ENCODE measurements around the gene SEPTIN3. TPM values are rescaled to one million over a fixed set of nuclear protein-coding genes. Genes with fewer than 3 reads are reported as not detected.

SEPTIN3 gene
- total RNA-seq, 2 experiments from 2014 or later = 1.8 to 2.2 TPM

- Mint-ChIP-seq H3K36me3 (ENCODE audit: low read depth) (no peaks in the 10 kb centered on the region), H3K4me1 (peaks cover 5% of the 10 kb centered on the region), H3K27me3 (no peaks in the 10 kb centered on the region), H3K4me3 (no peak overlapping the region), H3K9me3 (ENCODE audit: low read depth) (no peaks in the 10 kb centered on the region), H3K27ac (no peak overlapping the region)
- POLR2A ChIA-PET = no interaction called here
- no peak for DNase-seq
- ATAC-seq = no peak
- intact Hi-C loops (cut with DNase I, micrococcal nuclease) = no loop called here
- CTCF ChIA-PET = interaction anchor here (0.7 to 1.6 kb wide), 4 partner anchors 11 to 473 kb away, joined by 3 to 4 read pairs (median 4); no protein-coding TSS in a partner anchor
Observed at GRCh38 chr22:41963453-41964111, 5.7 kb upstream of the SEPTIN3 start.

DNA sequence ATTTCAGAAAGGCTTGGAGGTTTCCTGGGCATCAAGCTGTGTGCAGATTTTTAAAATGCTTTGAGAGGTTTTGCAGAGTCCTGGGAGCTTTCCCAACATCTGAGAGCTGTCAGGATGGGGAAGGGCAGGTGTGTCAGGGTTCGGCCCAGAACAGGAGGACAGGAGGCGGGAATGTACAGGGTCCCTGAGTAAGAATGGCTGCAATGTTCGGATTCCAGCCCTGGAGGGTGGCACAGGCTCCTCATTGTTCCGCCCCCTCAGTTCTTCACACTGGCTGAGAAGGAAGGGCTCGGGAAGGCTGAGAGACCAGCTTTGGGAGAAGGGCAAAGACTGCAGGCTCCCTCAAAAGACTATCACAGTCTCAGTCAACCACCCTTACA is 5.1 kb upstream of the SEPTIN3 start:
- ChIA-PET POLR2A (no interaction called here), CTCF (interaction anchor here (0.7 to 1.6 kb wide), 4 partner anchors 11 to 267 kb away, joined by 3 to 4 read pairs (median 3); no protein-coding TSS in a partner anchor)
- H3K27me3 Mint-ChIP-seq = no peaks in the 10 kb centered on the region
- H3K9me3 Mint-ChIP-seq (ENCODE audit: low read depth) = no peaks in the 10 kb centered on the region
- H3K4me3 Mint-ChIP-seq = no peak overlapping the region
- H3K4me1 Mint-ChIP-seq = peaks cover 5% of the 10 kb centered on the region
- ATAC-seq (no peak), DNase-seq (no peak)
- H3K36me3 Mint-ChIP-seq (ENCODE audit: low read depth) = no peaks in the 10 kb centered on the region
- no peak overlapping the region for H3K27ac Mint-ChIP-seq
- intact Hi-C loops (cut with DNase I, micrococcal nuclease) = no loop called here

DNA sequence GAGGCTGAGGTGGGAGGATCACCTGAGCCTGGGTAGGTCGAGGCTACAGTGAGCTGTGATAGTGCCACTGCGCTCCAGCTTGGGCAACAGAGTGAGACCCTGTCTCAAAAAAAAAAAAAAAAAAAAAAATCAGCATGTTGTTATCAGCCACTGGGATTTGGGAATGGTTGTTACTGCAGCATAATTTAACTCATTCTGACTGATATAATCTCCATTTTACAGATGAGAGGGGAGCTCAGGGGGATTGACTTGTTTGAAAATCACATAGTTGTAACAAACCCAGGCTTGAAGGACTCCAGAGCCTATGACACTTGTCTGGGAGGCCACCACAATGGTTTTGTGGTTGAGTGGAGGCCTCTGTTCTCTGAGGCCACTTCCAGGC is 3.0 kb upstream of the SEPTIN3 start:
- no peaks in the 10 kb centered on the region for H3K9me3 Mint-ChIP-seq (ENCODE audit: low read depth)
- CTCF ChIA-PET = interaction anchor here (0.6 to 1.6 kb wide), 10 partner anchors 21 to 269 kb away, joined by 3 to 4 read pairs (median 3); no protein-coding TSS in a partner anchor
- intact Hi-C loops (cut with DNase I, micrococcal nuclease) = loop anchor here (1.0 to 5.0 kb wide), 4 partner anchors 106 to 479 kb away; partner anchors contain the start of genes NAGA (in 1 of the 2) and PHETA2 (in 1 of the 2)
- H3K4me3 Mint-ChIP-seq = no peak overlapping the region
- ATAC-seq = no peak
- H3K4me1 Mint-ChIP-seq = peaks cover 5% of the 10 kb centered on the region
- DNase-seq = no peak
- H3K36me3 Mint-ChIP-seq (ENCODE audit: low read depth) = no peaks in the 10 kb centered on the region
- H3K27ac Mint-ChIP-seq = no peak overlapping the region
- no peaks in the 10 kb centered on the region for H3K27me3 Mint-ChIP-seq
- POLR2A ChIA-PET = no interaction called here

GRCh38 chr22:41966607-41967240 is 2.5 kb upstream of the SEPTIN3 start:
- no peaks in the 10 kb centered on the region for H3K9me3 Mint-ChIP-seq (ENCODE audit: low read depth)
- no peak overlapping the region for H3K4me3 Mint-ChIP-seq
- CTCF ChIA-PET = interaction anchor here (0.6 to 1.8 kb wide), 13 partner anchors 20 to 605 kb away, joined by 3 to 5 read pairs (median 3); partner anchors contain the start of gene NDUFA6
- peak overlapping the region; percentile 42 for H3K27ac Mint-ChIP-seq
- POLR2A ChIA-PET = interaction anchor here (0.9 kb wide), 2 partner anchors 124 to 269 kb away, joined by 3 read pairs; partner anchors contain the start of gene NDUFA6
- ATAC-seq (peak; percentile 86), DNase-seq (peak; percentile 66)
- intact Hi-C loops (cut with DNase I, micrococcal nuclease) = loop anchor here (1.0 to 5.0 kb wide), 4 partner anchors 106 to 478 kb away; partner anchors contain the start of genes NAGA (in 1 of the 2) and PHETA2 (in 1 of the 2)
- H3K27me3 Mint-ChIP-seq = no peaks in the 10 kb centered on the region
- no peaks in the 10 kb centered on the region for H3K36me3 Mint-ChIP-seq (ENCODE audit: low read depth)
- H3K4me1 Mint-ChIP-seq = peaks cover 5% of the 10 kb centered on the region

DNA sequence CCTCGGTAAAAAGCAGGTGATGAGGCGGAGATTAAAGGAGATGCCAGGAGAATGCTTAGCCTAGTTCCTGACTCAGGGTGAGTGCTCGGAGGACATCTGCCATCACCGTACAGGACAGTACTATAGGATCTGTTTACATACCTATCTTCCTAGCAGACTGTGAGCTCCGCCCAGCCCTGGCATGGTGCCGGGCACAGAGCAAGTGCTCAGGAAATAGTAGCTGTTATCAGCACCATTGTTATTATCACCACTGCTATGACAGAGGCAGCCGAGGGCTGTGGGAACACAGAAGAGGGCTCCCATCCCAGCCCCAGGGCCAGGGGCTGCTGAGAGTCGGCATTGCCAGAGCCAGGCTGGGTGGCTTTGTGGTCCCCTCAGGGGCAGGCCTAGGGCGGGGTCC is 642 bp upstream of the SEPTIN3 start:
- Mint-ChIP-seq H3K27ac (no peak overlapping the region), H3K4me3 (no peak overlapping the region), H3K27me3 (peaks cover 5% of the 10 kb centered on the region), H3K4me1 (peaks cover 5% of the 10 kb centered on the region), H3K36me3 (ENCODE audit: low read depth) (no peaks in the 10 kb centered on the region), H3K9me3 (ENCODE audit: low read depth) (no peaks in the 10 kb centered on the region)
- ATAC-seq (no peak), DNase-seq (no peak)
- ChIA-PET CTCF (interaction anchor here (0.7 to 1.5 kb wide), 5 partner anchors 9 to 476 kb away, joined by 3 to 4 read pairs (median 3); no protein-coding TSS in a partner anchor), POLR2A (no interaction called here)
- intact Hi-C loops (cut with DNase I, micrococcal nuclease) = loop anchor here in 1 of 2 experiments (5.0 kb wide), 1 partner anchor 104 kb away; the partner anchor contains the start of genes NAGA and PHETA2

DNA sequence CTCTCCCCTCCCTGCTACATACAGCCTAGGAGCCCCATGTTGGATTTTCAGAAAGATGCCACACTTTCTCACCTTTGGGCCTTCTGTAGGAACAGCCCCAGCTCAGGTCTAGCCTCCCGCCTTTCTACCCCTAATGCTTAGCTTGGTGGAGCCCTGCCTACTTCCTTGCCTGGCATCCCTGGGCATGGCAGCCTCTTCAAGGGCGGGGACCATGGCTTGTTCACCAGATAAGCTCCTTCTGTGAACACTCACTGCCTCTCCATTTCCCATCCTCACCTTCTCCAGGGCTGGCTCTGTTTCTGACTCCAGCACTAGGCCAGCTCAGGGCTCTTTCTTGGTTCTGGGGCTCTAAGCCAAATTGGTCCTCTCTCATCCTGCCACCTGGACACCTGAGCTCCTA is 1.4 kb downstream of the SEPTIN3 start:
- DNase-seq = no peak
- Mint-ChIP-seq H3K27ac (no peak overlapping the region), H3K36me3 (ENCODE audit: low read depth) (no peaks in the 10 kb centered on the region), H3K4me3 (no peak overlapping the region), H3K9me3 (ENCODE audit: low read depth) (no peaks in the 10 kb centered on the region), H3K4me1 (peaks cover 9% of the 10 kb centered on the region), H3K27me3 (peaks cover 16% of the 10 kb centered on the region)
- POLR2A ChIA-PET = interaction anchor here (0.6 kb wide), 1 partner anchor 30 kb away, joined by 4 read pairs; no protein-coding TSS in a partner anchor
- ATAC-seq = no peak
- intact Hi-C loops (cut with DNase I, micrococcal nuclease) = no loop called here
- CTCF ChIA-PET = interaction anchor here (0.7 to 1.4 kb wide), 4 partner anchors 11 to 583 kb away, joined by 3 to 4 read pairs (median 4); partner anchors contain the start of gene SERHL2

GRCh38 chr22:41971431-41971830 is 2.2 kb downstream of the SEPTIN3 start:
- CTCF ChIA-PET = interaction anchor here (1.0 kb wide), 1 partner anchor 67 kb away, joined by 3 read pairs; no protein-coding TSS in a partner anchor
- DNase-seq (no peak), ATAC-seq (no peak)
- peaks cover 23% of the 10 kb centered on the region for H3K27me3 Mint-ChIP-seq
- no peak overlapping the region for H3K4me3 Mint-ChIP-seq
- POLR2A ChIA-PET = interaction anchor here (0.6 kb wide), 1 partner anchor 77 kb away, joined by 5 read pairs; no protein-coding TSS in a partner anchor
- no peaks in the 10 kb centered on the region for H3K9me3 Mint-ChIP-seq (ENCODE audit: low read depth)
- intact Hi-C loops (cut with DNase I, micrococcal nuclease) = no loop called here
- H3K27ac Mint-ChIP-seq = no peak overlapping the region
- H3K4me1 Mint-ChIP-seq = peaks cover 16% of the 10 kb centered on the region
- no peaks in the 10 kb centered on the region for H3K36me3 Mint-ChIP-seq (ENCODE audit: low read depth)

DNA sequence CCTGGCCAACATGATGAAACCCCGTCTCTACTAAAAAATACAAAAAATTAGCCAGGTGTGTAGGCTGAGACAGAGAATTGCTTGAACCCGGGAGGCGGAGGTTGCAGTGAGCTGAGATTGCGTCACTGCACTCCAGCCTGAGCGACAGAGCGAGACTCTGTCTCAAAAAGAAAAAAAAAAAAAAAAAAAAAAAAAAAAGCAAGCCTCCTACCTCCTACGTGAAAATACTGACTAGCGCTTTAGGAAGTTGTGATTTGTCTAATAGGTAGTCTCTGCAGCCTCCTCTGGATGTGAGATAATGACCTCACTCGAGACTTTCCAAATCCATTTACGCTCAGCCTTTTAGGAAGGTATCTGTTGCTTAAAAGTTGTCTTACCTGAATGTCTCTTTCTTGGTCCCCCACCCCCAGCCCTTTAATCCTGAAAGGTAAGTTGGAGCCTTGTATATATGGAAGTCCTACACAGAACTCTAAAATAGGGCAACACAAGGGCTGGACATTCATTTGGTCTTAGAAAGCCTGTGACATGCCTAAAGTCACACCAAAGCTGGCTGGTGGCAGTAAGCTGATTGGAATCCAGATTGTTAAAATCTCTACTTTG is 5.5 kb downstream of the SEPTIN3 start:
- Mint-ChIP-seq H3K27ac (no peak overlapping the region), H3K9me3 (ENCODE audit: low read depth) (no peaks in the 10 kb centered on the region), H3K4me3 (no peak overlapping the region), H3K36me3 (ENCODE audit: low read depth) (no peaks in the 10 kb centered on the region), H3K4me1 (peaks cover 11% of the 10 kb centered on the region), H3K27me3 (peaks cover 39% of the 10 kb centered on the region)
- ATAC-seq (peak; percentile 54), DNase-seq (no peak)
- CTCF ChIA-PET = interaction anchor here (0.7 to 0.8 kb wide), 2 partner anchors 18 to 407 kb away, joined by 3 to 5 read pairs; no protein-coding TSS in a partner anchor
- intact Hi-C loops (cut with DNase I, micrococcal nuclease) = no loop called here
- POLR2A ChIA-PET = interaction anchor here (0.6 kb wide), 1 partner anchor 308 kb away, joined by 3 read pairs; no protein-coding TSS in a partner anchor

DNA sequence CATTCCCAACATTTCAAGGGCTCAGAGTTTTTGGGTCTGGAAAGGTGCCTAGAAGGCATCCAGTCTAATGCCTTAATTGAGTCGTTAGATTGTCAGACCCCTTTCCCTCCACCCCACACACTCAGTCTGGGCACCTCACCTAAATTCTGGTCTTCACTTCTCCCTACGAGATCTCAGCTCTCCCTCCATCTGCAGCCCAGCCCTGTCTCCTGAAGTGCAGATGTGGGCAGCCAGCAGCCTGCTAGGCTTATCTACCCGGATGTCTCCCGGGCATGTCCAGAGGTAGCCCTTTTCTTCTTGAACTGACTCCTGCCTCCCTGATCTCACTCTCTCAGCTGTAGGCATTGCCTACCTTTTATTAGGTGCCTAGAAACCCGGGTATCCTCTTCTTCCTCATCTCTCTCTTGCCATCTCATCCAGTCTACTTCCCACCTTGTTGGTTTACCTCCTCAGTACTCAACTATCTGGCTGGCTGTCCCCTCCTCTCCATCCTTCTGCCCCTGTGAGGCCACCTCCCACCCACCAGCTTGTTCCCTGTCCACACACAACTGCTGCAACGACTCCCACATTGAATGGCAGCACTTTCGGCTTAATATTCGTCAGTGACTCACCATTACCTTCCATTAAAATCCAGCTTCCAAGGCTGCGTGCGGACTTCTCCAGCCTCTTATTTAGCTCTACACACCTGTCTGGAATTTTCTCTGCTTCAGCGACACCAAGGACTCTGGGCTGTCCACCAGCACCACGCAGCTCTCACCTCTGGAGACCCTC is 6.2 kb downstream of the SEPTIN3 start:
- peak overlapping the region; percentile 66 for H3K4me3 Mint-ChIP-seq
- H3K9me3 Mint-ChIP-seq (ENCODE audit: low read depth) = no peaks in the 10 kb centered on the region
- ATAC-seq = no peak
- no peaks in the 10 kb centered on the region for H3K36me3 Mint-ChIP-seq (ENCODE audit: low read depth)
- DNase-seq = no peak
- CTCF ChIA-PET = interaction anchor here (0.8 kb wide), 1 partner anchor 19 kb away, joined by 5 read pairs; no protein-coding TSS in a partner anchor
- H3K27ac Mint-ChIP-seq = peak overlapping the region; percentile 24
- H3K27me3 Mint-ChIP-seq = peaks cover 39% of the 10 kb centered on the region
- POLR2A ChIA-PET = no interaction called here
- intact Hi-C loops (cut with DNase I, micrococcal nuclease) = loop anchor here in 1 of 2 experiments (1.0 kb wide), 1 partner anchor 95 kb away; the partner anchor contains the start of gene NAGA
- peaks cover 11% of the 10 kb centered on the region for H3K4me1 Mint-ChIP-seq

DNA sequence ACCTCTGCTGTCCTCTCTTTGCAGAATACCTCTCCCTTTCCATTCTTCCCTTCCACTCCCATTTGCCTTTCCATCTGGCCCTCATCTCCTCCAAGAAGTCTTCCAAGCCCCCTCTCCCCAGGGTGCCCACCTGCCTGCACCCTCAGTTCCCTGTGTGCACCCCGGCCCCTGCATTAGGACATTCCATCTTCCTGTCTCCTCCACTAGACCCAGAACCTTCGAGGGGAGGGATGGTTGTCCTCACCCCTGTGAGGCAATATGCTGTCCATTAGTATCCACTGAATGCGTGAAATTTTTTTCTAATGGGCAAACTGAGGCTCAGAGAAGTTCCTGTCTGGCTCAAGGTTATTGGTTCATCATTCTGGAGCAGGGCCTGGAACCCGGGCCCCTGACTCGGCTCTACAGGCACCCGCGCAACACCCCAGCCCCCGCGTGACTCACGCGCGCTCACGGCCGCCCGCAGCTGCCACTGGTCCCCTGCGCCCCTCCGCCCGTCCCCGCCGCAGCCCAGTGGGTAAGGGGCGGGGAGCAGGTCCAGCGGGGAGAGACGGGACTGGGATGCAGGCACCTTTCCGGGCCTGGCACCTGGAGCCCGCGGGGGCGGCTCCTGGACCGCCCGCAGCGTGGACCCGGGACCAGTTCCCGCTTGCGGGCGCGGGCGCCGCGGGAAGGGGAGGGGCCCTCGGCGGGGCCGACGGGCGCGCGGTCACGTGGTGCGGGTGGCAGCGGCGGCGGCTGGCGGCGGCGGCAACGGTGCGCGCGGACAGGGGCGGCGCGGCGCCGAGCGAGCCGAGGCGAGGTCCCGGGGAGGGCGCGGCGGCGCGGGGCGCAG is 7.0 kb downstream of the SEPTIN3 start:
- intact Hi-C loops (cut with DNase I, micrococcal nuclease) = loop anchor here in 1 of 2 experiments (1.0 kb wide), 1 partner anchor 94 kb away; the partner anchor contains the start of gene NAGA
- DNase-seq (peak; percentile 69), ATAC-seq (peak; percentile 70)
- ChIA-PET POLR2A (no interaction called here), CTCF (no interaction called here)
- Mint-ChIP-seq H3K4me1 (peaks cover 11% of the 10 kb centered on the region), H3K9me3 (ENCODE audit: low read depth) (no peaks in the 10 kb centered on the region), H3K36me3 (ENCODE audit: low read depth) (no peaks in the 10 kb centered on the region), H3K27ac (peak overlapping the region; percentile 24), H3K4me3 (peak overlapping the region; percentile 66), H3K27me3 (peaks cover 39% of the 10 kb centered on the region)

All from activated CD4-positive, alpha-beta T cell treated with anti-CD3 and anti-CD28 coated beads for 36 hours (primary cell).